ENCODE measurements around the gene CTSZ. TPM values are rescaled to one million over a fixed set of nuclear protein-coding genes. Genes with fewer than 3 reads are reported as not detected.

The CTSZ gene
- total RNA-seq, 1 donor from 2014 or later: 34.2 TPM

DNA sequence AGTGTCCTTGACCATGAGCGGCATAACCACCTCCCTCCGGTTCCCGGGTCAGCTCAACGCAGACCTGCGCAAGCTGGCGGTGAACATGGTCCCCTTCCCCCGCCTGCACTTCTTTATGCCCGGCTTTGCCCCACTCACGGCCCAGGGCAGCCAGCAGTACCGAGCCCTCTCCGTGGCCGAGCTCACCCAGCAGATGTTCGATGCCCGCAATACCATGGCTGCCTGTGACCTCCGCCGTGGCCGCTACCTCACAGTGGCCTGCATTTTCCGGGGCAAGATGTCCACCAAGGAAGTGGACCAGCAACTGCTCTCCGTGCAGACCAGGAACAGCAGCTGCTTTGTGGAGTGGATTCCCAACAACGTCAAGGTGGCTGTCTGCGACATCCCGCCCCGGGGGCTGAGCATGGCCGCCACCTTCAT, 17.1 kb upstream of the CTSZ start:
- TF ChIP-seq, protein P1, sequence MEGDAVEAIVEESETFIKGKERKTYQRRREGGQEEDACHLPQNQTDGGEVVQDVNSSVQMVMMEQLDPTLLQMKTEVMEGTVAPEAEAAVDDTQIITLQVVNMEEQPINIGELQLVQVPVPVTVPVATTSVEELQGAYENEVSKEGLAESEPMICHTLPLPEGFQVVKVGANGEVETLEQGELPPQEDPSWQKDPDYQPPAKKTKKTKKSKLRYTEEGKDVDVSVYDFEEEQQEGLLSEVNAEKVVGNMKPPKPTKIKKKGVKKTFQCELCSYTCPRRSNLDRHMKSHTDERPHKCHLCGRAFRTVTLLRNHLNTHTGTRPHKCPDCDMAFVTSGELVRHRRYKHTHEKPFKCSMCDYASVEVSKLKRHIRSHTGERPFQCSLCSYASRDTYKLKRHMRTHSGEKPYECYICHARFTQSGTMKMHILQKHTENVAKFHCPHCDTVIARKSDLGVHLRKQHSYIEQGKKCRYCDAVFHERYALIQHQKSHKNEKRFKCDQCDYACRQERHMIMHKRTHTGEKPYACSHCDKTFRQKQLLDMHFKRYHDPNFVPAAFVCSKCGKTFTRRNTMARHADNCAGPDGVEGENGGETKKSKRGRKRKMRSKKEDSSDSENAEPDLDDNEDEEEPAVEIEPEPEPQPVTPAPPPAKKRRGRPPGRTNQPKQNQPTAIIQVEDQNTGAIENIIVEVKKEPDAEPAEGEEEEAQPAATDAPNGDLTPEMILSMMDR (IDR thresholded peaks at IDR 0.05): no peak
- TF ChIP-seq EZH2phosphoT487 (IDR thresholded peaks at IDR 0.05) (no peak), EZH2 (IDR thresholded peaks at IDR 0.05) (no peak)

DNA sequence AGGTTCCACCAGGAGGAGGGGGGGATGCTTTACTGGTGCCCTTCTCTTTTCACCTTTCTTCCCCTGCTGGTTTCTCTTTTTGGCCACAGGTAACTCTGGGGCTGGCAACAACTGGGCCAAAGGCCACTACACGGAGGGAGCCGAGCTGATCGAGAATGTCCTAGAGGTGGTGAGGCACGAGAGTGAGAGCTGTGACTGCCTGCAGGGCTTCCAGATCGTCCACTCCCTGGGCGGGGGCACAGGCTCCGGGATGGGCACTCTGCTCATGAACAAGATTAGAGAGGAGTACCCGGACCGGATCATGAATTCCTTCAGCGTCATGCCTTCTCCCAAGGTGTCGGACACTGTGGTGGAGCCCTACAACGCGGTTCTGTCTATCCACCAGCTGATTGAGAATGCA, 16.6 kb upstream of the CTSZ start:
- peaks cover 30% of the 10 kb centered on the region for H4K20me1 ChIP-seq (ENCODE audit: low read depth)
- no peaks in the 10 kb centered on the region for H3K9me3 Mint-ChIP-seq
- no peak overlapping the region for H2AFZ ChIP-seq (replicated peaks)
- H3K9ac ChIP-seq: no peak overlapping the region
- no peak overlapping the region for H3K4me3 Mint-ChIP-seq
- peaks cover 2% of the 10 kb centered on the region for H3K27me3 Mint-ChIP-seq (ENCODE audit: insufficient read depth, low read depth)
- no peak overlapping the region for H3K27ac ChIP-seq
- no peaks in the 10 kb centered on the region for H3K27me3 ChIP-seq
- H3F3A ChIP-seq (ENCODE audit: low read depth): no peaks in the 10 kb centered on the region
- no peaks in the 10 kb centered on the region for H3K9me3 ChIP-seq (ENCODE audit: low read depth)
- H3K36me3 Mint-ChIP-seq: peaks cover 33% of the 10 kb centered on the region
- H3K4me1 ChIP-seq: no peaks in the 10 kb centered on the region
- H3K79me2 ChIP-seq (ENCODE audit: low read depth): peaks cover 28% of the 10 kb centered on the region
- peaks cover 4% of the 10 kb centered on the region for H3K36me3 ChIP-seq
- TF ChIP-seq EZH2 (IDR thresholded peaks at IDR 0.05) (no peak), EZH2phosphoT487 (IDR thresholded peaks at IDR 0.05) (no peak)
- TF ChIP-seq, protein P1 (IDR thresholded peaks at IDR 0.05): no peak
- H3K4me3 ChIP-seq: no peak overlapping the region
- H3K4me1 Mint-ChIP-seq: peaks cover 36% of the 10 kb centered on the region
- no peak overlapping the region for H3K27ac Mint-ChIP-seq
- no peak for DNase-seq (ENCODE audit: low spot score)
- no peak overlapping the region for H3K4me2 ChIP-seq

More for the DNA sequence above, 17.1 kb upstream of the CTSZ start:
- no peaks in the 10 kb centered on the region for H3K27me3 ChIP-seq
- no peaks in the 10 kb centered on the region for H3F3A ChIP-seq (ENCODE audit: low read depth)
- peaks cover 33% of the 10 kb centered on the region for H3K79me2 ChIP-seq (ENCODE audit: low read depth)
- peaks cover 6% of the 10 kb centered on the region for H3K36me3 ChIP-seq
- H3K4me3 ChIP-seq: no peak overlapping the region
- H4K20me1 ChIP-seq (ENCODE audit: low read depth): peaks cover 36% of the 10 kb centered on the region
- H3K27ac ChIP-seq: no peak overlapping the region
- no peak overlapping the region for H3K9ac ChIP-seq
- DNase-seq (ENCODE audit: low spot score): no peak
- Mint-ChIP-seq H3K27ac (no peak overlapping the region), H3K27me3 (ENCODE audit: insufficient read depth, low read depth) (peaks cover 2% of the 10 kb centered on the region), H3K36me3 (peaks cover 33% of the 10 kb centered on the region), H3K4me3 (no peak overlapping the region), H3K9me3 (no peaks in the 10 kb centered on the region), H3K4me1 (peaks cover 41% of the 10 kb centered on the region)
- H3K9me3 ChIP-seq (ENCODE audit: low read depth): no peaks in the 10 kb centered on the region
- peaks cover 2% of the 10 kb centered on the region for H3K4me1 ChIP-seq
- no peak overlapping the region for H2AFZ ChIP-seq (replicated peaks)
- H3K4me2 ChIP-seq: no peak overlapping the region

DNA sequence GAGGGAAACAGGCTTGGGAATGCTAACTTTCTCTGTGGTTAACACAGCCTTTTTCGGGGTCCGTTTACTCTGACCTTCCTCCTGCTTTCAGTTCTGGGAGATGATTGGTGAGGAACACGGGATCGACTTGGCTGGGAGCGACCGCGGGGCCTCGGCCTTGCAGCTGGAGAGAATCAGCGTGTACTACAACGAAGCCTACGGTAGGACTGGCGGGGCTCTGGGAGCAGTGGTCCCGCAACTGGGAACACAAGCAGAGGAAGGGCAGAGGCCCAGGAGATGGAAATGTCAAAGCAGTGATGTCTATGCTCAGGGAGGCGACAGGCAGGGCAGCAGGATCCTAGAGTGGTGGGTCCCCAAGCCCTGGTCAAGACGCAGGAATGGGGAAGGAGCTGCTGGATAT, 15.7 kb upstream of the CTSZ start:
- no peak overlapping the region for H3K27ac ChIP-seq
- H3K36me3 Mint-ChIP-seq: peaks cover 33% of the 10 kb centered on the region
- no peak for DNase-seq (ENCODE audit: low spot score)
- H3K4me3 Mint-ChIP-seq: no peak overlapping the region
- peaks cover 2% of the 10 kb centered on the region for H3K27me3 Mint-ChIP-seq (ENCODE audit: insufficient read depth, low read depth)
- H4K20me1 ChIP-seq (ENCODE audit: low read depth): peaks cover 22% of the 10 kb centered on the region
- no peaks in the 10 kb centered on the region for H3K4me1 ChIP-seq
- peaks cover 32% of the 10 kb centered on the region for H3K4me1 Mint-ChIP-seq
- H3K27ac Mint-ChIP-seq: peak overlapping the region; percentile 52
- no peaks in the 10 kb centered on the region for H3K9me3 ChIP-seq (ENCODE audit: low read depth)
- H3K9me3 Mint-ChIP-seq: no peaks in the 10 kb centered on the region
- no peaks in the 10 kb centered on the region for H3K27me3 ChIP-seq
- peaks cover 3% of the 10 kb centered on the region for H3K36me3 ChIP-seq
- H2AFZ ChIP-seq (replicated peaks): no peak overlapping the region
- H3K4me2 ChIP-seq: no peak overlapping the region
- H3K79me2 ChIP-seq (ENCODE audit: low read depth): peaks cover 19% of the 10 kb centered on the region
- H3K4me3 ChIP-seq: no peak overlapping the region
- no peaks in the 10 kb centered on the region for H3F3A ChIP-seq (ENCODE audit: low read depth)
- TF ChIP-seq EZH2phosphoT487 (IDR thresholded peaks at IDR 0.05): no peak
- TF ChIP-seq, protein P1 (IDR thresholded peaks at IDR 0.05): no peak
- TF ChIP-seq EZH2 (IDR thresholded peaks at IDR 0.05): no peak
- no peak overlapping the region for H3K9ac ChIP-seq
